T-helper 9 cell (primary cell): ENCODE measurements around the gene JPH3.

Experiments
- DNase-seq: peaks from one replicate; pipeline ENCODE4 v3.0.0-alpha.2; 2020

The JPH3 gene

DNA sequence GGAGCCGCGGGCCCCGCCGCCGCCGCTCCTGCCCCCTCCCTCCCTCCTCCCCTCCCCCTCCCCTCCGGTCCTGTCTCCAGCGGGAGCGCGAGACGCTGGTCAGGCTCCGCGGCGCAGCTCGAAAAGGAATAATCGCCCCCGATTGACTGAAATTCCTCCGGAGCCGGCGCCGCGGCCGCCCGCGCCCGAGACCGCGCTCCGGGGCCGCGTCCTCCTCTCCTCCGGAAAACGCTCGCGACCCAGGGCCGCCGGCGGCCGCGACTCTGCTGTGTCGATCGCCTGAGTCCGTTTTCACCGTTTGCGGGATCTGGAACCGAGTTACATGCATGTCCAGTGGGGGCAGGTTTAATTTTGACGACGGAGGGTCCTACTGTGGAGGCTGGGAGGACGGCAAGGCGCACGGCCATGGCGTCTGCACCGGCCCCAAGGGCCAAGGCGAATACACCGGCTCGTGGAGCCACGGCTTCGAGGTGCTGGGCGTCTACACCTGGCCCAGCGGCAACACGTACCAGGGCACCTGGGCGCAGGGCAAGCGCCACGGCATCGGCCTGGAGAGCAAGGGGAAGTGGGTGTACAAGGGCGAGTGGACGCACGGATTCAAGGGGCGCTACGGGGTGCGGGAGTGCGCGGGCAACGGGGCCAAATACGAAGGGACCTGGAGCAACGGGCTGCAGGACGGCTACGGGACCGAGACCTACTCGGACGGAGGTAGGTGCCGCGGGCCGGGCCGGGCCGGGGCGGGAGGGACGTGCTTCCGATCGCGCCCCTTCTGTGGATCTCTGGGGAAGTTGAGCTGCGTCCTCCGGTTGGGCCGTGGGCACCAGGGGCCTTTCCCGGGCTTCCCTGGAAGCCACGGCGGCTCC, 744 bp downstream of the JPH3 start:
- DNase-seq = no peak

DNA sequence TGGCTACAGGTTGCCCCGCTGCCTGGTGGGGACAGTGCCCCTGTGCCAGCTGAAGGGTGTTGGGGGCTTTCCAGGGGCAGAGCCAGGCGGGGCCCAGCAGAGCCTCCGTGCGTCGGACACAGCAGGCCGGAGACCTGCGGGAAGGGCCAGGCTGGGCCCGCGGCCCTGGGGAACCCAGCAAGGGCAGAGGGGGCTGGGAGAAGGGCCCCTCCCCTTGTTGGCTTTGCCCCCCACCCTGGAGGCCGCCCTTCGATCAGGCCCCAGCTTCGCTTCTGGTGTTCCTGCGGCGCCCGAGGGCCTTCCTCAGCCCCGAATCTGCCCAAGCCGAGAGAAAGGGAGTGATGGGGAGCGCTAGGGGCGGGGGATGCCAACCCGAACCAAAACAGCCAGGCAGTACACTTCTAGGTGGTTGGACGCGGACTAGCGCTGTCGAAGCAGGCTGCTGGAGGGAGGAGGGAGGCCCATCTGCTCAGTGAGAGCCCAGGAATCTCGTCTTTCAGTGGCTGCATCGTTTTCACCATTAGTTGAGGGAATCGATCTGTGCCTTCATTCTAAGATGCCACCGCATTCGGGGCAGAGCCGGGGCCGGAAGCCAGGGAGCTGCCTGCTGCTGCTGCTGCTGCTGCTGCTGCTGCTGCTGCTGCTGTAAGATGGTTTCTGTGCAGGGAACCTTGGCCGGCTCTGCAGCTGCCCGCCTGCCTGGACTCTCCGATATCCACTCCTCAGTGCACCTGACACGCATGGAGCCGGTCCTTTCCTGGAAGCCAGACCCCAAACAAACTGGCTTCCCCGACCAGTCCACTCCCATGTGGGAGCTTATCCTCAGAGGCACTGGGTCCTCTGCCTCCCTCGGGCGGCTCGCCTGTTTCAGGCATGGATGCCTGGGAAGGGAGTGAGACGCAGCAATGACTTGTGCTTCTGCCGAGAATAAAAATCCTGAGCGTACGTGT, 1.7 kb downstream of the JPH3 start:
- no peak for DNase-seq

DNA sequence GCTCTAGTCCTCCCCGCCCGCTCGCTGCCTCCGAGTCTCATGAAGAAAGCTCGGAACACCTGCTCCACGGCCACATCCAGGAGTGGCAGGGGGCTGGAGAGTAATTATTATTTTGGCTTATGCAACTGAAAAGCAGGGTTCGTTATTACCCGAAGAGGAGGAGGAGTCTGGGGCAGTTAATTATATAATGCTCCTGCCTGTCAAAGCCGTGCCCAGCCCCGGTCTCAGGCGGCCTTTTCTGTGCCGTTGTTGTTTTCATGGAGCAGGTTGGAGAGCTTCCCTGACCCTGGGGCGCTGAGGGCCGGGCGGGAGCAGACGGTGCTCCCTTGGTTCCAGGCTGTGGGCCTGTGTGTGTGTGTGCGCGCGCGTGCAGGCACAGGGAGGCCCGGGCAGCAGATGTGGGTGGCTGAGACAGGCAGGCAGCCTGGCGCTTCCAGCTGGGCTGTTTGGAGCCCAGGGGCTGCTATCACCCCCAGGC, 2.4 kb downstream of the JPH3 start:
- no peak for DNase-seq

DNA sequence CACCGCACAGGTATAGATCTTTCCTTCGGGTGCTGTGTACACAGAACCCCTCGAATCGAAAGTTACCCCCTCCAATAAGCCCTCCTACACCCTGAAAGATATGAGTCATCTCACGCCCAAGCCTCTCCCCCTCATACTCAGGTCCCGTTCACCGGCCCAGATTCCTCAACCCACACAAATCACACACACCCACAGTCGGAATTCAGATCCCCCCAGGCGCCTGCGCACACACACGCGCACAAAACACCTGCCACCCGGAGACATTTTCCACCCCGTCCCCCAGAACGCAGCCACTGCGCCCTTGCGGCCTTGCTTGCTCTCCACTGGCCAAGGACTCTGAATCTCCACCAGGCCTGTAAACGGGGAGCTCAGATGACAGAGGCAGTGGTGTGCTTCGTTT, 4.9 kb downstream of the JPH3 start:
- no peak for DNase-seq

DNA sequence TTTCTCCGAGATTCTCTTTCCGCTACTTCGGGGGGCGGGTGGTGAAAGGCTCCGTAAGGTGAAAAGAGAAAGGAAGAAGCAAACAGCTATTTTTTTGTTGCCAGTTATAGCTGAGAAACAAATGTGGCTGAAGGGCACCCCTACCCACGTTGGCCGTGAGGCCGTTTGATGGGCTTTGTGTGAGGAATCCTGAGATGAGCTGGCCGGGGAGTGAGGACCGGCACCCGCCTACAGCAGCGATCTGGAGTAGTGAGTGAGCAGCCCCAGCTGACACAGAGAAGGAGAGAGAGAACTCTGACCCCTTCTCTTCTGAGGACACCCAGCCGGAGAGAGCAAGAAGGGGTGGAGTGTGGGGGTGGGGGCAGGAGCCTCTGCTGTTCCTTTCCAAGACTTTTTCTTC, 5.6 kb downstream of the JPH3 start:
- no peak for DNase-seq

DNA sequence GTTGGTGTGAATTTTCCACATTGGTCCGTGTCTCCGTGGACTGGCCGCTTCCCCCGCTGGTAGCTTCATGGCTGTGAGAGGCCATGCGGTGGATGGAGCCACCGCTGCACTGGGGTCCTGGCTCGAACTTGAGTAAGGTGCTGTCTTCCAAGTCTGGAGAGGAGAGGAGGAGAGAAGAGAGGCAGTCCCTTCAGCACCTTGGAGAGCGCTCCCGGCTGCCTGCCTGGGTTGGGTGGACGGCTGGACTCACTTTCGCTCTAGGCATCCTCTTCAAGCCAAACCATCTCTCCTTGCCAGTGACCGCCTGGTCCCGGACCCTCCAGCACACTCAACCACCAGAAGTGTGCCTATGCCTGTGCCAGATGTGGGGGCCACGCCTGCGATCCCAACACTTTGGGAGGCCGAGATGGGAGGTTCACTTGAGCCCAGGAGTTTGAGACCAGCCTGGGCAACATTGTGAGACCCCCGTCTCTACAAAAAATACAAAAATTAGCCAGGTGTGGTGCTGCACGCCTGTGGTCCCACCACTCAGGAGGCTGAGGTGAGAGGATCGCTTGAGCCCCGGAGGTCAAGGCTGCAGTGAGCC, 6.2 kb downstream of the JPH3 start:
- peak; percentile 41 for DNase-seq

DNA sequence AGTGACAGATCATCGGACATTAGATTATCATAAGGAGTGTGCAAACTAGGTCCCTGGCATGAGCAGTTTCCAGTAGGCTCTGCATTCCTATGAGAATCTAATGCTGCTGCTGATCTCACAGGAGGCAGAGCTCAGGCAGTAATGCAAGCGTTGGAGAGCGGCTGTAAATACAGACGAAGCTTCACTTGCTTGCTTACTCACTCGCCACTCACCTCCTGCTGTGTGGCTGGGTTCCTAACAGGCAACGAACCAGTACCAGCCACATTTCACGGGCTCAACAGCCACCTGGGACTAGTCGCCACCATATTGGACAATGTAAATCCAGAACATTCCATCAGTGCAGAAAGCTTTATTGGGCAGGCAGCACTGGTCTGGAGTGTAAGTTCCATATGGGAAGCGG, 7.7 kb downstream of the JPH3 start:
- DNase-seq = no peak

DNA sequence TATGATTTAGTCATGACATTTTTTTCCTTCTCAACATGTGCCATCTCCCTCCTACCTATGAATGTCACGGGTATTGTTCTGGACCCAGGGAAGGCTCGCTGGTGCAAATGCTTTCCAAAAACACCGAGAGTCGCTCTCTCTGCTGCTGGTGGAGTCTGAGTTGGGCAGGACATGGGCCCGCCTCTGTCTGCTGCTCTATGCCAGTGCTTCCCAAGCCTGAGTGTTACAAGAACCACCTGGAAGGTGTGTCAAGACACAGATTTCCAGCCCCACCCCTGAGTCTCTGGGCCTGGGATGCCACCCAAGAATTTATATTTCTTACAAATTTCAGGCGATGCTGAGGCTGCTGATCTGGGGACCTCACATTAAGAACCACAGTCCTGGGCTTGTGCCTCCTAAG, 9.1 kb downstream of the JPH3 start:
- DNase-seq = no peak

DNA sequence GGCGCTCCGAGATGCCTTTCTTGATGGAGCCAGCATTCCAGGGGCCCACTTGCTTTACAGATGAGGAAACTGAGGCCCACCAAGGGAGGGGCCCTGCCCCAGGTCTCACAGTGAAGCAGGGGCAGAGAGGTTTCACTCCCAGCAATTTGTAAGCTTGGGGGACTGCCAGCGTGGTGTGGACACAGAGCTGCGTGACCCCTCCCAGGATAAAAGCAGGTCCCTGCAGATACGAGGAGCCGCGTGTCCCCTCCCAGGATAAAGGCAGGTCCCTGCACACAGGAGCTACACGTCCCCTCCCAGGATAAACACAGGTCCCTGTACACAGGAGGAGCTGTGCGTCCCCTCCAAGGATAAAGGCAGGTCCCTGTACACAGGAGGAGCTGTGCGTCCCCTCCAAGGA, 11.7 kb downstream of the JPH3 start:
- DNase-seq = no peak

DNA sequence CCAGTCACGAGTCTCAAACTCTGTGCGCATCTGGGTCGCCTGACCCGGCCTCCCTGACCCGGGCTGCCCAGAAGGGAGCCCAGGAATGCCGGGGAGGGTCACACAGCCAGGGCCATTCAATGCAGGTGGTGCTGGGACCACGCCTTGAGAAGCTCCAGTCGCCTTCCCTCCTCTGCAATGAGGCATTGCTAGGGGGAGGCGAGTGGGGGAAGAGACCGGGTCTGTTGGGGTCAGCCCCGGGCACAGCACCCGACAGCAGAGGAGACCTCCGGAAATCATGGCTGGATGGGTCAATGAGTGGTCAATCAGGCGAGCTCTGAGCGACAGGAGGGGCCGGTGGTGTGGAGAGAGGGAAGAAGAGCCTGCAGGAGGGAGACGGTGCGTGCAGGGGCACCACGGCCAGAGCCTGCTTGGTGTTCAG, 13.3 kb downstream of the JPH3 start:
- no peak for DNase-seq

DNA sequence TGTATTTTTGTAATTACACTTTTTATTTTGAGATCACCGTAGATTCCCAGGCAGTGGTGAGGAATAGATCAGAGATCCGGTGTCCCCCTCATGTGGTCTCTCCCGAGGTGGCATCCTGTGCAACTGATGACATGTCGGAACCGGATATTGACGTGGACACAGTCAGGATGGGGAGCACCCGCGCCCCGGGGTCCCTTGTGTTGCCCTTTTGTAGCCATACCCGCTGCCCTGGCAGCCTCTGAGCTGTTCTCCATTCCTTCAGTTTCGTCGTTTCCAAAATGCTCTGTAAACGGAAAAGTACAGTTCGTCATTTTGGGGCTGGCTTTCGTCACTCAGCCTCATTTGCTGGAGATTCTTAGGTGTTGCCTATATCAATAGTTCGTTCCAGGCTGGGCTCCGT, 14.2 kb downstream of the JPH3 start:
- DNase-seq = no peak

DNA sequence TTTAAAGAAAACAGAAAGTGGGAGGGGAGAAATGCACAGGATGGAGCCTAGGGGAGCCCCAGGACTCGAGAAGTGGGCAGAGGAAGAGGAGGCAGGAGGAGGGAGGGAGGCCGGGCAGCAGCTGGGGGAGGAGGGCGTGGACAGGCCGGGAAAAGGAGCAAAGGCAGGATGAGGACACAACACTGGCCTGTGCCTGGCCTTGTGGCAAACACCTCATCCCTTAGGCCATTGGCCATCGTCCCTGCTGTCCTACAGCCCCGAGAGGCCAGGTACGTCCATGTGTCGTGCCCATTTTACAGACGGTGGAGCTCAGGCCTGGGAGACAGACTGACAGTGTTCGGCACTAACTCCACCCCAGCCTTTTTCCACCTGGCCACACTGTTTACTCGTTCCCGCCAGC, 15.9 kb downstream of the JPH3 start:
- DNase-seq = no peak

DNA sequence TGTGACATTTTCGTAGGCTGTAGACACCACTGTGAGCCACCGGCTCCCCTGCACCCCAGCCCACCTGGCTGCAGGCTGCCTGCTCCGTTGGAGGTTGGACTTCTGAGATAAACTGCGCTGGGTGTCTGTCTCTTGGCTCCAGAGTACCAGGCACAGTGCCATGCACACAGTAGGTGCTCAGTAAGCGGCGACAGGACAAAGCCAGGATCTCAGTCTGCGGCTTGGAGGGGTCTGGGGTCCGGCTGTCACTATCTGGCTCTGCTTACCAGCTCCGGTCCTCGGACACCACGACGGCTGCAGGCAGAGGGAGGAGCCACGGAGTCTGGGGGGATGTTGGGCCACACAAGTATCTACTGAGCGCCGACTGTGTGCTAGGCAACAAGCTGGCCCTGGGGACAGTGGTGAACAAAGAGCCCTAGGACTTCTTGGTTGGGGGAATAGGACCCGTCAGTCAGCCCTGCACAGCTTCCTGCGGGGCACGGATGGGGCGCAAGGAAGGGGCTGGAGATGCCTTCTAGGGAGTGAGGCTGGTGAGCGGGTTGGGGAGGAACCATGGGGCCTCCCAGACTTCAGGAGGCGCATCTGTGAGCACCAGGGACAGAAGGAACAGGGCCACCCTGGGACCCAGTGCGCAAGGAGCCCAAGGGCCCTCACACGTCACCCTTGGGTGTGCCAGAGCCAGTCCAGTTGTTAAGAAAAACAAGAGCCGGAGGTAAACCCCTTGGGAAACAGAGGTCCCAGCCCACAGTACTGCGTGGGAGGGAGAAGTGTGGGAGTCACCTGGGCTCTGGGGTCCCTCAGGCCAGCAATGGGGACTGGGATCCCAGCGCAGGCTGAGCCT, 17.3 kb downstream of the JPH3 start:
- DNase-seq = no peak

DNA sequence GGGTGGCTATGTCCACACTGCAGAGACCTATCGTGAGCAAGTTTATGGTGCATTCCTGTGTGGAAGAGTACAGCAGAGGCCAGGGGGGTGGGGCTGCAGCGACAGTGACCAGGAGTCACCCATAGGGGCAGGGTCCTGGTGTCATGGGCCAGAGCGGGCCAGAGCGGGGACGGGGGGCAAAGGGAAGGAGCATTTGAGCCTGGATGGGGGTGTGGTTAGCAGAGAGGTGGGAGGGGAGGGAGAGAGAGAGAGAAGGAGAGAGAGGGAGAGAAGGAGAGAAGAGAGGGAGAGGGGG, 17.8 kb downstream of the JPH3 start:
- no peak for DNase-seq

DNA sequence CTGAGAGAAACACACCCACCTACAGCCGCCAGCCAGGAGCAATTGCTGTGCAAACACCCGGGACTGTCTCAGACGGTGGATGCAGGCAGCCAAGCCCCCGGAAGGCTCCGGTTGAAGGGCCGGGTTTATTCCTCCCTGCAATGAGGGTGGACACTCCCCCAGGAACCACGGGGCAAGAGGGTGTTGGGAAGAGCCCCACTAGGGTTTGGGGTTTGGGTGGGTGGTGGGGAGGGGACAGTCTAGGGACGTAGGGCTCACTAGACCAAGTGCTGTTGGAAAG, 19.2 kb downstream of the JPH3 start:
- DNase-seq = no peak

DNA sequence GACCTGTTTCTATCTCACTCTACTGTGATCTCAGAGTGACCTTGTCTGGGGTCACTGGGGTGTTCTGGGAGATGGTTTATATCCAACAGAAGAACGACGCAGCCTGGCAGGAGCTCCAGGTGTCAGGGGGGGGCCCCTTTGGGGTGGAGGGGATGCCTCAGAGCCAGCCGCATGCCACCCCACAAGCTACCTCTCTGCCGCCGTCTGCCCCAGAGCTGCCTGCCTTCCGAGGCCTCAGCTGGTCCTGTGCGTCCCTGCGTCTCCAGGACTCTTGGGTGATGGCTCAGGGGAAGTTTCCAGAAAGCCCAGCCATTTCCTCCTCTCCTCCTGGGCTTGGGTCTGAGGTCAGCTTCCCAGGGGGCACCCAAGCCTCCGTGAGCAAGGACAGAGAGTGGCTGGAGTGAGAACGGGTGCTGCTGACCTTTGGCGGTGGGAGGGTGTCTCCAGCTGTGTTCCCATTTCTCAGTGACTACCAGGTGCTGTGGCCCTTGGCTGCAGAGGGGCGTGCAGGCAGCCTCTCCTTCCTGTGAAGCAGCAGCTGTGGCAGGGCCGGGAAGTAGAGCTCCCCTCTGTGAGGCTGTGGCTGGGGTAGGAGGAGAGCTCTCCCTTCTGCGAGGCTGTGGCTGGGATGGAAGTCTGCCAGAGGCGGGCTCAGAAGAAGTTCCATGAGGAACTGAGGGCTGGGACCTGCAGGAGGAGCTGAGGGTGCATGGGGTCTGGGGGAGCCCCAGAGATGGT, 19.8 kb downstream of the JPH3 start:
- no peak for DNase-seq

DNA sequence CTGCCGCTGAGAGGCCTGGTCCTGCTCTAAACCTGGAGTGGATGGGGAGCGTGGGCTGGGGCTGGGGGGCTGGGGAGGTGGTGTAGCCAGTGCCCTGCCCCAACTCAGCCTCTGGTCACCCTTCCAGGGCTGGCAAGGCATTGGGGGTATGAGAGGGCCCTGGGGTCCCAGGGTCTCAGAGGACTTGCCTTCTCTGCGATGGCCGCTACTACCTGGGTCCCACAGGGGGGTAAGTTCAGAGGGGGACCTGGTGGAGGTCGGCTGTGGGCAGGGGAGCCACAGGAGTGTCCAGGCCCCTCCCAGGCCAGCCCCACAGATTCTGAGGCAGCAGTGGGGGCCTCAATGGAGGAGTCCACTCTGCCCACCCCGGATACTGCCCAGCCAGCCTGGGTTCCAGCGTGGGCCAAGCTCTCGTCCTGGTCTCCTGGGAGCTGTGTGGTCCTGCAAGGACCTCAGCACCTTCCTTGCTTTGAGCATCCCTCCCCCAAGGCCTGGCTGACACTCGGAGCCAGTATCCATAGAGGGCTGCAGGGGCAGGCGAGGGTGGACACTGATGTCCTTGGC, 20.5 kb downstream of the JPH3 start:
- no peak for DNase-seq

DNA sequence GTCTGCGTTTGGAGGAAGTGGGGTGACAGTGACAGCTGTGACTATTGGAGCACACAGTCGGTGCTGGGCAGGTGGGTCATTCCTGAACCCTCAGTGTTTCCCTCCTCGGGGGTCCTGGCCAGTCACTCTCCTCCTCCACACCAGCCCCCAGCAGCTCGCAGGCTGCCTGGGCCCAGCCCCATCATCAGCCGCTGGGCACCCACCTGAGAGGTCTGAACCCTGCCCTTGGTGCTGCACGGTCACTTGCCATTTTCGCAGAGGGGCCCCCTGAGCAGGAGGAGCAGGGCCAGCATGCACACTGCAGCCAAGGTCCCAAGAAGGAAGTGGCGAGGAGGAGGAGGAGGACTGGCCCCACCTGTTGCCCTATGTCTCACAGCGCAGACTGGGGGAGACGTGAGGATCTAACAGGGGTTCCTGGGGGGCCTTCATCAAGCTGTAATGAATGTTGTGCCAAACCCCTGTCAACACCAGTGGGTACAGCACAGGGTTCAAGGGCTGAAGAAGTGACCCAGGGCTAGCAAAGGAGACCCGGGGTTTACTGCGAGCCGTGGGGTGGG, 23.0 kb downstream of the JPH3 start:
- no peak for DNase-seq

DNA sequence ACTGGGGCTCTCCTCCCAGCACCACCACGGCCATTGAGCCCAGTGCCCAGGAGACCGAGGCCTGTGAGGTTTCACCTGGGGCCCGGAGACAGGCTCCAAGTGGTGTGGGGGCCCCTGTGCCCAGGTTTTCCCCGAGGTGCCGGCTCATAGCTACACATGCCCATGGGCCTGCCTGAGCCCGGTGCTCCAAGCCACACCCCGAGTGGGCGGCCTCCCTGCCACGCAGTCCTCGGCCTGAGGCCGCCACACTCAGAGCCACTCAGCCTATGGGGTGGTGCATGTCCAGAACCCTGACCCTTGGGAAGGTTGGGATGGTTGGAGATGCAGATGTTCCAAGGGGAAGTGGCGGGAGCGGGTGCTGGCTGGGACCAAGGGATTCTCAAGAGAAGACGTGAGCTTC, 24.1 kb downstream of the JPH3 start:
- DNase-seq = no peak

DNA sequence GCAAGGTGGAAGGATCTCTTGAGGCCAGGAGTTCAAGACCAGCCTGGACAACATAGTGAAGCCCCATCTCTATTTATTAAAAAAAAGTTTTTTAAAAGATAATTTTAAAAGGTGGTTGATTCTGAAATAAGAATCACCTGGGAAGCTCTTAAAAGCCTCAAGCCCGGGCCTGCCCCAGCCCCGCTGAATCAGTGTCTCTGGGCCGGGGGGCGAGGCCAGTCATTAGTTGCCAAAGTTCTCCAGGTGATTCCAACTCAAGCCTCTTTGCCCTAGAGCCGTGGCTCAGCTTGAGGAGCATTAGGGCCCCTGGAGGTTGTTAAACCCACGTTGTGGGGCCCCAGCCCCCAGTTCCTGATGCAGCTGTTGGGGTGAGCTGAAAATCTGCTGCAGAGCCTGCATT, 24.6 kb downstream of the JPH3 start:
- no peak for DNase-seq

DNA sequence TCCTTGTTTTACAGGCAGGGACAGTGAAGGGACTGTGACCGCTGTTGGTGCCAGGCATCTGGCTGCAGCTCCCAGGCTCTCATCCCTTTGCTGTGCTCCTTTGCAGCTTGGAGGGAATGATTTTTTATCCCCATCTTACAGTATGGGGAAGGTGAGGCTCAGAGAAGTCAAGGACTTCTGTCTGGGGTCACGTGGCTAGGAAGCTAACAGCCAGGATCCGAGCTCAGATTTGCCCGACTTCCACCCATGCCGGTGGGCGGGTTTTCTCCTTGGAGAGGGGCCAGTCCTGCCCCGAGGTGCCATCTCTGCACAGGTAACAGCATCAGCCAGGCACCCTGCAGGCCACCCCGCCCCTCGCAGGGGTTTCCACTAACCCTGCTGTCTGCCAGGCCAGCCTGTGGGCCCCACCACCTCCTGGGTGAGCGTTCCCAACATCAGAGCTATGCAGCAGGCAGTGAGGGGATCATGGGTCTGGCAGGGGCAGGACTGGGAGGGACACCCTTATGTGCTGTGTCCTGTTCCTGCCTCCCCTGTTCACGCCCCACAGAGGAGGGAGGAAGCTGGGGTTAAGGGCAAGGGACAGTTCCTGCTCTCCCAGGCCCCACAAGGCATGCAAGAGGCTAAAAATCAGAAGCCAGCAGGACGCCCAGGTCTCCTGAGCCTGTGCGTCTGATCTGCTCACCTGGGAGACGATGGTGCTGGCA, 25.4 kb downstream of the JPH3 start:
- no peak for DNase-seq
